GM19193 (cell line): ENCODE data around the gene GYS2.

Experiments
- POLR2A ChIP-seq: IDR thresholded peaks from 4 replicates; pipeline ENCODE4 v1.6.1; 2011; ENCODE audit not compliant: insufficient read depth, insufficient read length; ENCODE audit errors: extremely low read depth

The GYS2 gene

DNA sequence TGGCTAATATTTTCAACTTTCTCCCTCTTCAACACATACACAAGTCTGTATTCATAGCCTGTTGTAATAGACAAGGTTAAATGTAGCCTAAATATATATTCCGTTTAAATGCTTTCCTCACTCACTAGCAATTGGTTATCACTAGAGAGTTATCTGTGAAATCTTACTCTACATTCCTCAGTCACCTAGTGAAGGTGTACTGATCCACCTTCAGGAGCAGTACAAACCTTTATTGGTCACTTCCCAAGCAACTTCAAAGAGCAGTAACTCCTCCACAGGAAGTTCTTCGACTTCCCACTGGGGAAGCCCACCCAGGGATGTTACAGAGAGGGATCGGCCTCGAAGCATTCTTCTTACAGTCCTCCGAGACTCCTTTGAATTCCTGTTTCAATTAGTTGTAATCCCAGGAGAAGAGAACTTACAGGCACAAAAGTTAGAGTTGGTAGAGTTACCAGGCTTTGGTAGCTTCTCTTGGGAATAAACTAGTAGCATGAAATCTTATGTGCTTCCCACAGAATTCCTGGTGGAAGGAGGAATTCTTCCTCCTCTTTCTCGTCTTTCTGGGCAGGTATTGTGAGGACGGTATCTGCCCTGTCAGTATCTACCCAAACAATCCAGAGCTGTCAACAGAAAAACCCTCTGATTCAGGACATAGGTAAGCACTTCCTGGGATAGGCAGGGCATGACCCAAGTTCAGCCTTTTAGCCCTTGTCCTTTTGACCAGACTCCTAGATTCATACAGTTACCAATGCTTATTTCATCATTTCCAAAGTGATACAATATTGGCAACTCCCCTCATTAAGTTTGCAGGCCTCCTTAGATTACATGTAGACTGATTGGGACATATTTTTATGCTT, at the start of gene GYS2:
TSS of gene GYS2 (minus strand) at position 603 of the 857 bp plus-strand sequence. CDS start at position 348, 255 bp downstream.
- no peak for TF ChIP-seq POLR2A

DNA sequence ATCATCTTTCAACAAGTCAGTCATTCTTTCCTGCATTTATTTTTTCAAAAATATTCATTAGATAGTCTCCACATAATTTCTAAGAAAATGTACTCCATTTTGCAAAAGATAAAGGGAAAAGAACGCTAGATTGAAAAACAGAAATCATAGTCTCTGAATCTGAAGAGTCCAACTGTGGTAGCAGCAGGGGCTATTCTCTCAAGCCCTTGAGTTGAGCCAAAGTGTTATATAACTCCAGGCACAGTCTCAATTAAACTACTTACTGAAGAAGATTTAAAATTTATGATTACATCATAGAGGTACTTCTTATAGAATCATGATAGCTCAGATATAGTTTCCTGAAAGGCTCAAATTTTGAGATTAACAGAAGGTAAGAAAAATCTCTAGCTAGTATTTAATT, 47.2 kb upstream of the GYS2 start:
- no peak for TF ChIP-seq POLR2A

DNA sequence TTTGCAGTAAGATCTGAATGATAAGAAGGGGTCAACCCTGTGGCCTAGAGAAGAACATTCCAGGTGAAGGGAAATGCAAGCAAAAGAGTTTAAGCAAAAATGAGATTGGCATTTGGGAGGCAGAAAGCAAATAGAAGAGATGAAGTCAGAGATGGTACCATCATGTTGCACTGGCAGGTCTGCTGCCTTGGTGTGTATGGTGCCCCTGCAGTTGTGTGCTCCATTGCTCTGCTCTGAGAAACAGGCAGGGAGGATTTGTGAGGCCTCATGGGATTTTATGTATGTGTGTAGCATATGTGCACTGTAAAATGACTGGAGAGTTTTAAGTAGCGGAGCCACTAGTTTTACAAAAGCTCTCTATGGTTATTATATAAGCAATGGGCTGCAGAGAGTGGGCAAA, 46.4 kb upstream of the GYS2 start:
- no peak for TF ChIP-seq POLR2A

DNA sequence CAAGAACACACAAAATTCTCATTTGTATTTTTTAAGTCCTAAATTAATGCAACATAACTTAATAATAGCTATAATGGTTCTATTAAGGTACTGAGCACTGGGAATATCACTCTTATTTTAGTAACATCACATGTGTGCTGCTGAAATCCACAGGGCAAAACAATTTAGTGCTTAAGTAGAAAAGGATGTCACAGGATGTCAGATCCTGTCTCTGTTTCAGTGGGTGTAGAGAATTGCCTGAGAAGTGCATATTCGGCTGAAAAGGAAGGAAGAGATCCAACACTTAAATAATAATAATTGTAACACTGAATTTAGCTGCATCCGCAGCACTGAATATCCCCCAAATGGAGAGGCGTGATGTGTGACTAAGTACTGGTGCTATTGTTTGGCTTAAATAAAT, 44.4 kb upstream of the GYS2 start:
- no peak for TF ChIP-seq POLR2A

DNA sequence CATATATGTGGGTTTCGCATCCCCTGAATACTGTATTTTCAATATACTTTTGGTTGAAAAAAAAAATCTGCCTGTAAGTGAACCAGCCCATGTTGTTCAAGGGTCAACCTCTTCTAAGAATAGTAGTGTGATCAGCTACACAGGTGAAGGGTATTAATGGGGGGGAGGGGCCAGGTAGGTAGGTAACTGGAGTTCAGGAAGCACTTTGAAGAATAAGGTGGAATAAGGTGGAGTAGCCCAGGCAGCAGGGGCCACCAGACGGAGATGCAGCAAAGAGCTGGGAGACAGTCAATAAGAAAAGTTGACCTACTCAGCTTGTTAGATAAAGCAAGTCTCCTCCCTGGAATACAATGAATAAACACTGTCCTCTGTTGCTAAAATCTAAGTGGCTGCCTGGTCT, 43.7 kb upstream of the GYS2 start:
- no peak for TF ChIP-seq POLR2A

DNA sequence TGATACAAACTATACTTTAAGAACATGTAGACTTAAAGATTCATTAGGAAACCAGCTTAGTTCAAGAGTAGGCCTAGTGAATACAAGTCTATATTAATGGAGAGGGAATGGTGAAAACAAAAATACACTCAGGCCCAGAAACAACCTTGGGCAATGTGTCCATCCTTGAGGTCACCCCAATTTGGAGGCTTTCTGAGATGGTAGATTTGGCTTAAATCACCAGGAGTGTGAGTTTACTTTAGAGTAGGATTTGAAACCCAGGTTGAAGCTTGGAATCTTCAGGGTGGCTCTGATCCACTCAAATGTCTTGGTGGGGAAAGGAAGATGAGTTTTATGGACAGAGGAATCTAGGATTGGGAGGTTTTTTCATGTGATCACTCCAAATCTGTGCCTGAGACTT, 42.5 kb upstream of the GYS2 start:
- TF ChIP-seq POLR2A: no peak

DNA sequence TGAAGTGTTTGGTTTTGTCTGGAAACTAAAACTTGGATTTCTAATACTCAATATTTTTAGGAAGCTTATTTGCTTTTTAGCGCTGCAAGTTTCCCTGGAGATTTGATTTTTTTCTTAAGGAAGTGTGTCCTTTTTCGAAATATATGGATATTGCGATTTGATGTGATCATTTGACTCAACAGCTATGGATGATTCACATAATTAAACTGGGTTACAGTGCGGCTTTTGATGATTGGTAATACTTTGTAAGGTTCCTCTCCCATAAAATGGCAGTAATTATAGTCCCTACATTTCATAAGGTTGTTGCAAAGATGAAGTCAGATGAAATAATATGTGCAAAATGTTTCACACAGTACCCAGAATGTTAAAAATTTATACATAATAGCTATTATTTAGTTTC, 39.9 kb upstream of the GYS2 start:
- TF ChIP-seq POLR2A: no peak

DNA sequence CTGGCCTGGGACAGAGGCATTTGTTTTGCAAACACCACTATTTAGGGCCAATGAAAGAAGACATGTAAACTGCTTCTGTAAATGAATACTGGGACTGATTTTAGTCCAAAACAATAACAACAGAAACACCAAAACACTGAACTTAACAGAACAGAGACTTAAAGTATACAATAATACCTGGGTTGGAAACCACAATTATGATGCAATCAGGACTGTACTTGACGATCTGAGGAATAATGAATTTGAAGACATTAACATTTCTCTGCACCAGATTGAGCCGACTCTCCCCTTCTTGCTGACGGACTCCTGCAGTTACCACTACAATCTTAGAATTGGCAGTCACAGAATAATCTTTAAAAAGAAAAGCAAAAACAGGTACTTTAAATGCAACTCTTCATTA, 39.1 kb upstream of the GYS2 start:
- TF ChIP-seq POLR2A: no peak

DNA sequence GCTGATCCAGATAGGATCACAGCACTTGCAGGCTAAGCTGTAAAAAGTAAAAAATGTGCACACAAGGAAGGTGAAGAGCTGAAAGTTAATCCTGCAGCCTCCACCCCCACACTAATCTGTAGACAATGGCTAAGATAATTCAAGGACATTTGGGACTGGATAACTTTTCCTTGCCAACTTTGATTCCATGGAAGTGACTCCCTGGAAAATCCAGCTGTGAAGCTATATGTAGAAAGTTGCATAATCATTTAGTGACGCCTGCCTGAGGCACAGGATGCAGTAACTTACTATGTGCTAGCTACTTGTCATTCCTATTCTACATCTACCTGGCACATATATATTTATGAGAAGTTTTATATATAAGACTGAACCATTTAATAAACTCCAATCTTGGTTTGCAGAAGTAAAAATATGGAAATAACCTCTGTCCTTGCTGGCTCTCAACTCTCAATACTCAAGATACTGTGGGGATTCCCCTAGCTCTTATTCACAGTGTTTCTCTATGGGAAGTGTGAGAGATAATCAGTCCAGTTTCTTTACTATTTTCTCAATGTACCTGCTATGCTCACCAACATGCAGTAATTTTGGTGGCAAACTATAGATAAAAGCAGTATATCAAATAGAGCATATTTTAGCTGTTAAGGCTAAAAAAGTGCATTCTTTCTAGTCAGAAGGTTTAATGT, 38.2 kb upstream of the GYS2 start:
- no peak for TF ChIP-seq POLR2A

DNA sequence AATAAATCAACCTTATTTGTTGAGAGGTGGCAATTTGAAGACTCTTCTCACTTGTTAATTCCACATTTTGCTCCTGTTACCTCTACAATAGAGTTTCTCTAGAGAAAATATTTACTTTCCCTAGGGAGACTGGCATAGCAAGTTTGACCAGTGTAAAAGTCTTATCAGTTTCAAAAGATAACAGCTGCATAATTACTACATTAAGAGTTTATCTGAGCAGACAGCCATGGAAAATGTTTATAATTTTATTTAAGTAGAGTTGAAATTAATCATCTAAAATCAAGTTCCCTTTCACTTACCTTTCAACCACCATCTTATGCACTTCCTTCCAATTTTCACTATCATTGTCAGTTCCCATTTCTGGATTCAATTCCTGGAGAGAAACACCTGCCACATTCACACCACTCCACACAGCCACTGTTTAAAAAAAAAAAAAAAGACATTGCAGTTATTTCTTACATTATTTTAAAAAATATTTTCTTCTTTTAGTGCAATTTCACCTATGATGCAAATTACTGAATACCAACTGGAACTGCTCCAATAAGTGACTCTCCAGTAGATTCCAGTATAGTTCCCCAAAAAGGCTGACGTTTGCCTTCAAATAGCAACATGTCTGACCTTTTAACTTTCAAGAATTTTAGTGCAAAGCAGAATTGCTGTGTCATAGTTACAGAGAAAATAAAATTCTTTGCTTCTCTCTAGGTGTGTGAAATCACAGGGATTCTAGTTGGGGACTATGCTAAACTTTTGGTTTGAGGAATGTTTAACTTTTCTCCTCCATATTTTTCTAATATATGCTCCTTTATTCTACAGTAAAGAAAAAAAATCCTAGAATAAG, 33.6 kb upstream of the GYS2 start:
- TF ChIP-seq POLR2A: no peak

DNA sequence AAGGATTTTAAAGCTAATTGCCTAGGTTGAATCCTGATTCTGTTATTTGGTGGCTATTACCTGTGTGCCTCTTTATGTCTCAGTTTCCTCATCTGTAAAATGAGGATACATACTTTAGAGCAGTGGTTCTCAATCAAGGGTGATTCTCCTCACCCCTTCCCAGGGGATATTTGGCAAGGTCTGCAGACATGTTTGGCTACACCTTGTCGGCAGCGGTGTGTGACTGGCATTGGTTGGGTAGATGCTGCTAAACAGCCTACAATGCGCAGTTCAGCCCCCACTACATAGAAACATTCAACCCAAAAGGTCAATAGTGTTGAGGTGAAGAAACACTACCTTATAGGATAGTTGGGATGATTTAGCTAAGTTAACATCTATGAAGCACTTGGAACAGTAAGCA, 29.6 kb upstream of the GYS2 start:
- TF ChIP-seq POLR2A: no peak

DNA sequence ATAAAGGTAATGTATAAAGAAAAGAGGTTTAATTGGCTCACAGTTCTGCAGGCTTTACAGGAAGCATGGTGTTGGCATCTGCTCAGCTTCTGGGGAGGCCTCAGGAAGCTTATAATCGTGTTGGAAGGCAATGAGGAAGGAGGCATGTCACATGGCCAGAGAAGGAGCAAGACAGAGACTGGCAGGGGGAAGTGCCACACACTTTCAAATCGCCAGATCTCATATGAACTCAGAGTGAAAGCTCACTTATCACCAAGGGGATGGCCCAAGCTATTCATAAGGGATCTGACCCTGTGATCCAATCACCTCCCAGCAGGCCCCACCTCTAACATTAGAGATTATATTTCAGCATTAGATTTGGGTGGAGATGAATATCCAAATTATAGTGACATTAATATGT, 26.7 kb upstream of the GYS2 start:
- no peak for TF ChIP-seq POLR2A

DNA sequence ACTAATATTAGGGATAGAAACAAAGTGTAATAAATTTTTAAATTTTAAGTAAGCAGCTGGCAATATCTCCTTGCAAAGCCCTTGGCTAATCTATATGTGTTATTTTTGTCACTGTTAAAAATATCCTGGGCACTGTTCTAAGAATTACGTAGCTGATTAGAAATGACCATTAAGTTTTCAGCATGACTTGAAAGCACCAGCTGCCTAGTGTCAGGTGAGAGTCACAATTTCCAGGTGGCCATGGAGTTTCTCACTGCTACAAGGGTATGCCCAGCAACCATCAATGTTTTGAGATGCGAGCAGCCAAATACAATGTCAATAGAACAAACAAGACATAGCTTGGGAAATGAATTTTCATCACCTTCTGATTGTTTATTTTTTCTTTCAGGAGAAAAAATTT, 23.3 kb upstream of the GYS2 start:
- no peak for TF ChIP-seq POLR2A

DNA sequence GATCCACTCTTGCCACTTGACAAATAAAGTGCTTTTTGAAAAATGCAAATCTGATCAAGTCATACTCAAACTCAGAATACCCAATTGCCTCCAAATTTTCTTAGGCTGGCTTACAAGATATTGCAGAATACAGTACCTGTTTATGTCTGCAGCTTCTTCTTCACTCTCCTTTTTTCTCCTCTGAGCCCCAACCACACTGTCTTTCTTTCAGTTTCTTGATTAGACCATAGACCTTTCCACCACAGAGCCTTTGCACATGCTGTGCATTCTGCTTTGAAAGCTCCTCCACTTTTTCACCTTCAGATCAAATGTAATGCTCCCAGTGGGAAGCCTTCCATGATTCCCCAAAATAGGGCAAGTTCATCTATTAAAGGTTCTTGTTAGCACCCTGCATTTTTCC, 13.9 kb upstream of the GYS2 start:
- no peak for TF ChIP-seq POLR2A

DNA sequence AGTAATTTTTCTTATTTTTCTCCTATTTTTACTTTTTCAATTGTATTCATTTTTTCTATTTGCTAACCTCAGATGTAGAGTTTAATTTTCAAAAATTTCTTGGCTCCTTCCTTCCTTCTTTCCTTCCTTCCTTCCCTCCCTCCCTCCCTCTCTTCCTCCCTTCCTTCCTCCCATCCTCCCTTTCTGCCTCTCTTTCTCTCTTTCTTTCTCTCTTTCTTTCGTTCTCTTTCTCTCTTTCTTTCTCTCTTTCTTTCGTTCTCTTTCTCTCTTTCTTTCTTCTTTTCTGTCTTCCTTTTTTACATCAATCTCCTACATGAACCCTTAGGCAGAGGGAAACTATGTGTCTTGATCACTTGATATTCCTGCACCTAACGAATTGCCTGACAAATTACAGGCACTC, 12.4 kb upstream of the GYS2 start:
- TF ChIP-seq POLR2A: no peak
